ENCODE data around the gene FZD4.

DNA sequence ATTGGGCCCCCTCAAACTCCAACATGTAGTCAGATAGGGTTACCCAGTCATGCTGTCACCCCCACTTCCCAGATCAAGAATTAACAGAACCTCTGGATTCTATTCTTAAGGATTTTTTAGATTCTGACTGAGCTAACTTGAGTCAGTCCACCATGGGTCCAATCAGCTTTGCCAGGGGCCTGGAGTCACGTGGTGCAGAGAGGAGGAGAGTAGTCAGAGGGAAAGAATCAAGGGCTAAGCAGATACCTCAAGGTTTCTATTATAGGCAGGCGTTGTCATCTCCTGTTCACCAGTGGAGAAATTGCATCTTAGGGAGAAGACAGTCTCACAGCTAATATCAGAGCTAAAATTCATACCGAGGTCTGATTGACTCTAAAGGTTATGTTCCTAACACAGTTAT is 28.2 kb downstream of the FZD4 start:
- no peak for TF ChIP-seq POLR2AphosphoS5 (IDR thresholded peaks at IDR 0.05)
- TF ChIP-seq, protein P1, sequence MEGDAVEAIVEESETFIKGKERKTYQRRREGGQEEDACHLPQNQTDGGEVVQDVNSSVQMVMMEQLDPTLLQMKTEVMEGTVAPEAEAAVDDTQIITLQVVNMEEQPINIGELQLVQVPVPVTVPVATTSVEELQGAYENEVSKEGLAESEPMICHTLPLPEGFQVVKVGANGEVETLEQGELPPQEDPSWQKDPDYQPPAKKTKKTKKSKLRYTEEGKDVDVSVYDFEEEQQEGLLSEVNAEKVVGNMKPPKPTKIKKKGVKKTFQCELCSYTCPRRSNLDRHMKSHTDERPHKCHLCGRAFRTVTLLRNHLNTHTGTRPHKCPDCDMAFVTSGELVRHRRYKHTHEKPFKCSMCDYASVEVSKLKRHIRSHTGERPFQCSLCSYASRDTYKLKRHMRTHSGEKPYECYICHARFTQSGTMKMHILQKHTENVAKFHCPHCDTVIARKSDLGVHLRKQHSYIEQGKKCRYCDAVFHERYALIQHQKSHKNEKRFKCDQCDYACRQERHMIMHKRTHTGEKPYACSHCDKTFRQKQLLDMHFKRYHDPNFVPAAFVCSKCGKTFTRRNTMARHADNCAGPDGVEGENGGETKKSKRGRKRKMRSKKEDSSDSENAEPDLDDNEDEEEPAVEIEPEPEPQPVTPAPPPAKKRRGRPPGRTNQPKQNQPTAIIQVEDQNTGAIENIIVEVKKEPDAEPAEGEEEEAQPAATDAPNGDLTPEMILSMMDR (IDR thresholded peaks at IDR 0.05), result no peak
- no peak for TF ChIP-seq EP300 (IDR thresholded peaks at IDR 0.05)
